ENCODE measurements around the gene HDGFL2. TPM values are rescaled to one million over a fixed set of nuclear protein-coding genes. Genes with fewer than 3 reads are reported as not detected.

The HDGFL2 gene
- 19.7 TPM for total RNA-seq (2013)
- 10 to 100 TPM in 2 of 3 donors, 1 to 10 TPM in 1; 7.0 to 13.2 (median 10.5) TPM for polyA plus RNA-seq
- 11.6 and 23.6 TPM in 2 replicates for polyA minus RNA-seq
- 2.2 to 18.9 (median 15.5) reads per million in 11 experiments for total RNA-seq

- H3K4me1 ChIP-seq (ENCODE audit: control insufficient read depth in 1 of 2, insufficient read depth in 2 of 2, low read length in 2 of 2), result peaks cover 30 to 35% of the 10 kb centered on the region in 2 donors
- peak within 1 kb of the TSS; percentile 68 for H3K4me3 Mint-ChIP-seq
- peaks cover 24% of the 10 kb centered on the region for H3K4me1 Mint-ChIP-seq
- intact Hi-C loops (cut with micrococcal nuclease), result loop anchor here in 1 of 2 donors (2.0 to 5.0 kb wide), 2 partner anchors 130 to 225 kb away; partner anchors contain the start of genes MPND and YJU2
- peak within 1 kb of the TSS; percentile 74 to 94 (median 83) for H3K4me3 ChIP-seq (replicated peaks in 1 of 3; ENCODE audit: low read depth in 2 of 3, low read length in 3 of 3)
- H3K27me3 ChIP-seq (ENCODE audit: control insufficient read depth in 2 of 2, insufficient read depth in 2 of 2, low read length in 2 of 2), result no peaks in the 10 kb centered on the region
- H3K36me3 Mint-ChIP-seq, result peaks cover 13 to 23% of the 10 kb centered on the region in 2 donors
- no peak for DNase-seq
- peaks cover 0 to 1% (median 0%) of the 10 kb centered on the region in 3 donors for H3K27me3 Mint-ChIP-seq (ENCODE audit: low read depth in 3 of 3)
- H3K27ac Mint-ChIP-seq, result peak within 1 kb of the TSS in 2 of 7 donors; percentile 8 to 68
- H4K20me1 ChIP-seq (ENCODE audit: insufficient read depth, low read length), result peaks cover 26% of the 10 kb centered on the region
- H3K4me2 ChIP-seq (replicated peaks; ENCODE audit: extremely low read depth, low read length, poor library complexity, severe bottlenecking), result peak within 1 kb of the TSS; percentile 95
- peak within 1 kb of the TSS; percentile 70 for H3K9ac ChIP-seq (ENCODE audit: insufficient read depth, low read length, poor library complexity, severe bottlenecking)
- no peaks in the 10 kb centered on the region for H3K9me3 Mint-ChIP-seq
- TF ChIP-seq CTCF (IDR thresholded peaks at IDR 0.05), result no peak
- H3K27ac ChIP-seq (ENCODE audit: low read depth in 1 of 2, low read length in 2 of 2), result peak within 1 kb of the TSS; percentile 74 to 87
- WGBS (ENCODE audit: insufficient coverage), result 2% methylated on average over 49 of the region's 71 CpGs
- no peaks in the 10 kb centered on the region for H3K9me3 ChIP-seq (replicated peaks in 1 of 2; ENCODE audit: control insufficient read depth in 1 of 2, insufficient read depth in 1 of 2, low read length in 2 of 2)
- H3K79me2 ChIP-seq (ENCODE audit: insufficient read depth, low read length), result peaks cover 17% of the 10 kb centered on the region
- H3K36me3 ChIP-seq (replicated peaks in 1 of 2; ENCODE audit: control insufficient read depth in 1 of 2, insufficient read depth in 2 of 2, low read length in 2 of 2), result peaks cover 15 to 19% of the 10 kb centered on the region in 2 donors
- peak within 1 kb of the TSS; percentile 79 for H2AFZ ChIP-seq (ENCODE audit: insufficient read depth, low read depth, low read length, poor library complexity, severe bottlenecking)
These were observed at the start of gene HDGFL2 for GRCh38 chr19:4472174-4472974. HDGFL2 (plus strand) TSS chr19:4472297; CDS start chr19:4472351, 54 bp downstream.

GRCh38 chr19:4423416-4424126 lies 48.5 kb upstream of the HDGFL2 start:
- Histone ChIP-seq H3K4me1 (ENCODE audit: control insufficient read depth in 1 of 2, insufficient read depth in 2 of 2, low read length in 2 of 2) (peaks cover 4 to 6% of the 10 kb centered on the region in 2 donors), H3K9me3 (replicated peaks in 1 of 2; ENCODE audit: control insufficient read depth in 1 of 2, insufficient read depth in 1 of 2, low read length in 2 of 2) (no peaks in the 10 kb centered on the region), H3K9ac (ENCODE audit: insufficient read depth, low read length, poor library complexity, severe bottlenecking) (no peak overlapping the region), H2AFZ (ENCODE audit: insufficient read depth, low read depth, low read length, poor library complexity, severe bottlenecking) (no peak overlapping the region), H3K4me3 (replicated peaks in 1 of 3; ENCODE audit: low read depth in 2 of 3, low read length in 3 of 3) (no peak overlapping the region), H3K36me3 (replicated peaks in 1 of 2; ENCODE audit: control insufficient read depth in 1 of 2, insufficient read depth in 2 of 2, low read length in 2 of 2) (peaks cover 19 to 39% of the 10 kb centered on the region in 2 donors), H3K79me2 (ENCODE audit: insufficient read depth, low read length) (peaks cover 3% of the 10 kb centered on the region), H3K27me3 (ENCODE audit: control insufficient read depth in 2 of 2, insufficient read depth in 2 of 2, low read length in 2 of 2) (no peaks in the 10 kb centered on the region), H3K27ac (ENCODE audit: low read depth in 1 of 2, low read length in 2 of 2) (peak overlapping the region in 1 of 2 donors; percentile 44), H3K4me2 (replicated peaks; ENCODE audit: extremely low read depth, low read length, poor library complexity, severe bottlenecking) (no peak overlapping the region), H4K20me1 (ENCODE audit: insufficient read depth, low read length) (no peaks in the 10 kb centered on the region)
- intact Hi-C loops (cut with micrococcal nuclease), result no loop called here
- Mint-ChIP-seq H3K4me1 (peaks cover 14% of the 10 kb centered on the region), H3K9me3 (no peaks in the 10 kb centered on the region), H3K27me3 (ENCODE audit: low read depth in 3 of 3) (peaks cover 0 to 2% (median 0%) of the 10 kb centered on the region in 3 donors), H3K4me3 (no peak overlapping the region), H3K36me3 (peaks cover 32 to 53% of the 10 kb centered on the region in 2 donors), H3K27ac (peak overlapping the region in 3 of 7 donors; percentile 1 to 61 (median 51))
- no peak for DNase-seq
- WGBS (ENCODE audit: insufficient coverage), result 68% methylated on average over 14 of the region's 16 CpGs
- TF ChIP-seq CTCF (IDR thresholded peaks at IDR 0.05), result no peak

All from CD14-positive monocyte (primary cell).